GM19240 (cell line): Measurements from ENCODE around the gene FAM149A.

Experiments
- DNase-seq: peaks from one replicate; pipeline ENCODE4 v3.0.0; 2011; ENCODE audit warnings: low spot score; ENCODE audit not compliant: insufficient read length

FAM149A gene

GRCh38 chr4:186105647-186106321 lies 1.3 kb downstream of the FAM149A start:
- DNase-seq = no peak

- no peak for DNase-seq
These were observed 3.4 kb downstream of the FAM149A start for GRCh38 chr4:186107947-186108346.

GRCh38 chr4:186108391-186108790 lies 3.9 kb downstream of the FAM149A start:
- DNase-seq = no peak

GRCh38 chr4:186109245-186109644 lies 4.7 kb downstream of the FAM149A start:
- DNase-seq = no peak

GRCh38 chr4:186116697-186117096 lies 12.2 kb downstream of the FAM149A start:
- no peak for DNase-seq

GRCh38 chr4:186118582-186118981 lies 14.1 kb downstream of the FAM149A start:
- DNase-seq = no peak

GRCh38 chr4:186121057-186121456 lies 16.6 kb downstream of the FAM149A start:
- DNase-seq = no peak

GRCh38 chr4:186128842-186129241 lies 24.3 kb downstream of the FAM149A start:
- DNase-seq = no peak

- DNase-seq = no peak
These were observed 27.4 kb downstream of the FAM149A start for GRCh38 chr4:186131935-186132334.

- no peak for DNase-seq
These were observed 28.2 kb downstream of the FAM149A start for GRCh38 chr4:186132577-186133242.

- DNase-seq = peak; percentile 52
These were observed 29.8 kb downstream of the FAM149A start for GRCh38 chr4:186134257-186134656.

- no peak for DNase-seq
These were observed 30.4 kb downstream of the FAM149A start for GRCh38 chr4:186134861-186135260.

GRCh38 chr4:186137196-186137794 lies 32.8 kb downstream of the FAM149A start:
- DNase-seq = no peak

GRCh38 chr4:186144198-186144945 lies 39.9 kb downstream of the FAM149A start:
- no peak for DNase-seq

- DNase-seq = no peak
These were observed 40.6 kb downstream of the FAM149A start for GRCh38 chr4:186144946-186145569.

- DNase-seq = no peak
These were observed 42.0 kb downstream of the FAM149A start for GRCh38 chr4:186146458-186146857.

- no peak for DNase-seq
These were observed 44.0 kb downstream of the FAM149A start for GRCh38 chr4:186148336-186148975.

- DNase-seq = no peak
These were observed 45.4 kb downstream of the FAM149A start for GRCh38 chr4:186149872-186150271.

GRCh38 chr4:186150926-186151325 lies 46.4 kb downstream of the FAM149A start:
- DNase-seq = no peak

GRCh38 chr4:186151499-186151898 lies 47.0 kb downstream of the FAM149A start:
- DNase-seq = no peak
